Pancreas (tissue), 10 donors: Measurements from ENCODE around the gene CHN1. TPM values are rescaled to one million over a fixed set of nuclear protein-coding genes. Genes with fewer than 3 reads are reported as not detected.

Source experiments
- ATAC-seq, 4 donors: fragments of 200-7000 bp; cut with Tn5 transposase; one replicate each; pipeline versions ENCODE4 v1.8.0 to v1.9.1; 2020; ENCODE audit warnings: mild to moderate bottlenecking in 4 of 4, moderate library complexity in 4 of 4
- DNase-seq, 6 donors: peaks; one replicate each; pipeline ENCODE4 v3.0.0-alpha.2; 2020
- FAIRE-seq: peaks from 2 replicates; lab custom pipeline; 2012; peaks lifted over from hg19 to GRCh38; lab: Jason Lieb, UNC
- H3K27ac ChIP-seq, 4 donors: fragments of 200-600 bp; sonication (generic); 1 replicate in 3 of 4; 2 replicates in 1 of 4; pipeline versions ENCODE4 v1.5.0 to v1.8.0; 2020
- H3K27me3 ChIP-seq, 4 donors: fragments of 200-600 bp; one replicate each; pipeline ENCODE4 v1.8.0; 2021
- H3K36me3 ChIP-seq, 3 donors: fragments of 200-600 bp; sonication (generic) in 1 of 3; one replicate each; pipeline versions ENCODE4 v1.5.0 to v1.8.0; 2020 to 2021
- H3K4me1 ChIP-seq, 3 donors: fragments of 200-600 bp; one replicate each; pipeline ENCODE4 v1.8.0; 2021
- H3K4me3 ChIP-seq, 4 donors: fragments of 200-600 bp; sonication (generic) in 2 of 4; one replicate each; pipeline versions ENCODE4 v1.5.0 to v1.8.0; 2020 to 2021
- H3K9me3 ChIP-seq, 4 donors: fragments of 200-600 bp; one replicate each; pipeline ENCODE4 v1.8.0; 2021
- WGBS, 2 donors: extraction: QIAGEN DNeasy Blood & Tissue Kit; methylation state at CpG; one replicate each; pipeline ENCODE4 v1.1.7; 2013; 5-methylcytosine and 5-hydroxymethylcytosine counted together
- intact Hi-C, 3 donors: fragments of 100-400 bp; cut with DNase I; formaldehyde crosslinking; loops; one replicate each; pipeline versions ENCODE4 v1.11.1 to v1.14.2; 2022
- polyA plus RNA-seq, 2 donors: library from polyadenylated mRNA; stranded (reverse); fragments of 200-250 nt; gene quantifications; one replicate each; pipeline ENCODE4 v1.2.3, GENCODE V29; 2013
- total RNA-seq, 6 donors: library from RNA; stranded (reverse); fragmentation: NEBNext Ultra II Directional in 4 of 6; extraction: Animal tissue kit (Norgen Biotek cat#: 25700) in 4 of 6; gene quantifications; one replicate each; pipeline versions ENCODE4 v1.2.1 to v1.2.4, GENCODE V29; 2021 to 2023
- TF ChIP-seq, protein P1 (sequence below), 4 donors: fragments of 200-600 bp; sonication (generic) in 3 of 4; IDR thresholded peaks; one replicate each; pipeline versions ENCODE4 v1.5.0 to v1.8.0; 2021; ENCODE audit warnings: antibody characterized with exemption in 4 of 4
- donor health status: healthy with polysubstance abuse.
- donor health status: DM: no; HTN: no; CAD: no; lungs with moderate emphysema.
- donor health status: DM: no; HTN: no; CAD: no.
- donor health status: control.
- donor health status: control.
- donor health status: Bipolar disorder and iron deficiency.
- donor health status: DM: yes; HTN: yes; CAD: no.
- donor health status: DM: no; HTN: no; CAD: no.
- donor health status: DM: no; HTN: no; CAD: no.
- donor health status: DM: yes; HTN: yes; CAD: no.

Gene CHN1
- total and polyA plus RNA-seq, 8 donors: 1.3 to 15.4 (median 3.7) TPM

DNA sequence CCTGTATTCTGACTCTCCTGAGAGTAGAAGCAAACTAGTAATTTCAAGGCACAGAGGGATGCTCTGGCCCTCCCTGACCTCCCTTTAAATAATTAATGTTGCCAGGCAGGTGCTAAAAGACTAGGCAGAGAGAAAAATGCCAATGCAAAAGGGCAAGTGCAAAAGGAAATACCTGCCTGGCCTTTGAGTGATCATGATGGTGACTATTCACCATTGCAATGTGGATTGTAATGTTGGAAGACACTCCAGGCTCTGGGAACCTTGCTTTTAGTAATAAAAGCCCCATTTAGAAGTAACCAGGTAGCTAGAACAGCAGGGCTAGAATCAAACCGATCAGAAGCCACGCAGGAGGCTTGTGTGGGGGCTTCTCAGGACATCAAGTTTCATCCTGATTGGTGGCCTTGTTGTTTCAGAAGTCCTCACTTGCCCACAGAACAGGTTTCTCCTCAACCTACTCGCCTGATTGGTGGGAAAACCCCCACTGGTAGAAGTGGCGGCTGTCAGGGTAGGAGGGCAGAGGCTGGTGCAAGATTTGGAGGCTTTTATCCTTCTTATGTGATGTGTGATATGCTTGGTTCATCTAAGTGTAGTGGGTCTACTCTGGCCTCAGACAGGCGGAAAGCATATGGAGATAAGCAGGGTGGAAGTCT is 224.9 kb downstream of the CHN1 start:
- 82 to 93% methylated on average over 5 of the region's 5 CpGs for WGBS, 2 donors
- H3K27ac ChIP-seq: no peak overlapping the region
- H3K4me1 ChIP-seq: no peaks in the 10 kb centered on the region
- TF ChIP-seq, protein P1, sequence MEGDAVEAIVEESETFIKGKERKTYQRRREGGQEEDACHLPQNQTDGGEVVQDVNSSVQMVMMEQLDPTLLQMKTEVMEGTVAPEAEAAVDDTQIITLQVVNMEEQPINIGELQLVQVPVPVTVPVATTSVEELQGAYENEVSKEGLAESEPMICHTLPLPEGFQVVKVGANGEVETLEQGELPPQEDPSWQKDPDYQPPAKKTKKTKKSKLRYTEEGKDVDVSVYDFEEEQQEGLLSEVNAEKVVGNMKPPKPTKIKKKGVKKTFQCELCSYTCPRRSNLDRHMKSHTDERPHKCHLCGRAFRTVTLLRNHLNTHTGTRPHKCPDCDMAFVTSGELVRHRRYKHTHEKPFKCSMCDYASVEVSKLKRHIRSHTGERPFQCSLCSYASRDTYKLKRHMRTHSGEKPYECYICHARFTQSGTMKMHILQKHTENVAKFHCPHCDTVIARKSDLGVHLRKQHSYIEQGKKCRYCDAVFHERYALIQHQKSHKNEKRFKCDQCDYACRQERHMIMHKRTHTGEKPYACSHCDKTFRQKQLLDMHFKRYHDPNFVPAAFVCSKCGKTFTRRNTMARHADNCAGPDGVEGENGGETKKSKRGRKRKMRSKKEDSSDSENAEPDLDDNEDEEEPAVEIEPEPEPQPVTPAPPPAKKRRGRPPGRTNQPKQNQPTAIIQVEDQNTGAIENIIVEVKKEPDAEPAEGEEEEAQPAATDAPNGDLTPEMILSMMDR (IDR thresholded peaks at IDR 0.05): no peak
- H3K27me3 ChIP-seq: no peaks in the 10 kb centered on the region
- DNase-seq (no peak), ATAC-seq (no peak), FAIRE-seq (no peak)
- H3K9me3 ChIP-seq: no peaks in the 10 kb centered on the region
- intact Hi-C loops: no loop called here
- no peaks in the 10 kb centered on the region for H3K36me3 ChIP-seq
- H3K4me3 ChIP-seq: no peak overlapping the region

DNA sequence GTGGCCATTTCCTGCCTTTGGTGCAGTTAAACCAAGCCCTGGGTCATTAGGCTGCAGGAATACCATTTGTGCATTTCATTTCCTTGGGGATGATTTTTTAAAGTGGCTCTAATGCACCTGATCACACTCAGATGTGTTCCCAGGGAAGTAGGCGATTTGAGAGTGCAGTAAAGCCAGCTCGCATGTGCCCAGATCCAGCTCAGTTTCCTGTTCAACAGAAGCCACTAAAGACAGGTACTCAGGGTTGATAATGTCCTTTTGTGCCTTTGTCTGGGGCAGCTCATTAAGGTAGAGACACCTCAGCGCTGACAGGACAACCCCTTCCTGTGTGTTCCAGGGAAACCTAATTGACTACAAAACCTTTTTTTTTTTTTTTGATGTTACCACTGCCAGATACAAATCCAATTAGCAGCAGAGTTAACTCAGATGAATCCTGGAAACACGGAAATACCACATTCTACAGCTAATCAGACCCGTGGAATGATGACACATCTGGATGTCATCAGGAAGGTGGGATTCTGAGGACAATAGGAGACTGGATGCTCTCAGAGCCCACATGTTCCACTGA is 225.7 kb downstream of the CHN1 start:
- Histone ChIP-seq H3K27ac (no peak overlapping the region), H3K27me3 (no peaks in the 10 kb centered on the region), H3K9me3 (no peaks in the 10 kb centered on the region), H3K4me3 (no peak overlapping the region), H3K36me3 (no peaks in the 10 kb centered on the region), H3K4me1 (no peaks in the 10 kb centered on the region)
- DNase-seq: no peak
- 64 to 71% methylated on average over 5 of the region's 5 CpGs for WGBS, 2 donors
- no peak for FAIRE-seq
- peak in 2 of 4 donors; percentile 56 to 62 for ATAC-seq
- TF ChIP-seq, protein P1 (IDR thresholded peaks at IDR 0.05): no peak
- intact Hi-C loops: loop anchor here in 1 of 3 donors (5.0 kb wide), 1 partner anchor 203 kb away; no protein-coding TSS in a partner anchor

DNA sequence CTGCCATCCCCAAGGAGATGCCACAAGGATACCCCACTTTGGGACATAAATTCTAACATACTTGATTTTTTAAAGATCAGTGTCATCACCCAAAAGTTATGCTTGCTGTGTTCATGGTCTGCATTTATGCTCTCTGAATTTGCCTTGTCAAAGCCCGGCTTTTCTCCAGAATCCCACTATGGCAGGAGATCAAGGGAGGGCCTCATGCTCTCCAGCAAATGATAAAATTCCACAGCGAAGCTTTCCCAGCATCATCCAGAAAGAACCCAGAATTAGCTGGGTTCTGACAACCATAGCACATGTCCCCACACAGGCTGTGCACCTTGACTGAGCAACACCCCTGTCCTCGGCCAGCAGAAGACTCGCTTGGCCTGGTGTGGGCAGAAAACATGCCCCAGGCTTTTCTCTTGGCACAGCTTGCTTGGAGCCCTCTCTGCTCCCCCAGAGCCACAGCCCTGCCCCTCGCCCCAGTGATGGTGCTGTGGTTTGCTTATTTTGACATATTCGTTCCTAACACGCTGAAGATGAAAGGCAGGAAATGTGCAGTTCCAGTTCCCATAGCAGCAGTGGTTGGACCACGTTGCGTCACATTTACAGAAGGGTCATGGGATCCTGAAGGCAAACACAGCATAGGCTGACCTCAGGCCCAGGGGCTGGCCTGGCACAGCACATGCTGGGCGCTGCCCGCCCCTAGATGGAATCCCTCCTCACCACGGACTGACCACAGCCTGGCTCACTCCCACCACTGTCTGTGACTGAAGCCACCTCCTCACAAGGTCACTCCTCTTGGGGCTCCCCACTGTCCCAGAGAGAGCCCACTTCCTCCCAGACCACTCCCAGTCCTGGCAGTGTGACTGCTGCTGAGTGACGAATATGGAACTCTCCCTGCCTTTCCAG is 226.8 kb downstream of the CHN1 start:
- Histone ChIP-seq H3K27ac (peak overlapping the region in 1 of 4 donors; percentile 41), H3K27me3 (no peaks in the 10 kb centered on the region), H3K4me3 (no peak overlapping the region), H3K4me1 (no peaks in the 10 kb centered on the region), H3K9me3 (no peaks in the 10 kb centered on the region), H3K36me3 (no peaks in the 10 kb centered on the region)
- WGBS, 2 donors: 71 to 73% methylated on average over 13 of the region's 13 CpGs
- FAIRE-seq: no peak
- ATAC-seq: peak in 3 of 4 donors; percentile 70 to 83 (median 78)
- DNase-seq: peak in 2 of 6 donors; percentile 3 to 26
- TF ChIP-seq, protein P1 (IDR thresholded peaks at IDR 0.05): no peak
- intact Hi-C loops: loop anchor here in 1 of 3 donors (5.0 kb wide), 1 partner anchor 204 kb away; no protein-coding TSS in a partner anchor

DNA sequence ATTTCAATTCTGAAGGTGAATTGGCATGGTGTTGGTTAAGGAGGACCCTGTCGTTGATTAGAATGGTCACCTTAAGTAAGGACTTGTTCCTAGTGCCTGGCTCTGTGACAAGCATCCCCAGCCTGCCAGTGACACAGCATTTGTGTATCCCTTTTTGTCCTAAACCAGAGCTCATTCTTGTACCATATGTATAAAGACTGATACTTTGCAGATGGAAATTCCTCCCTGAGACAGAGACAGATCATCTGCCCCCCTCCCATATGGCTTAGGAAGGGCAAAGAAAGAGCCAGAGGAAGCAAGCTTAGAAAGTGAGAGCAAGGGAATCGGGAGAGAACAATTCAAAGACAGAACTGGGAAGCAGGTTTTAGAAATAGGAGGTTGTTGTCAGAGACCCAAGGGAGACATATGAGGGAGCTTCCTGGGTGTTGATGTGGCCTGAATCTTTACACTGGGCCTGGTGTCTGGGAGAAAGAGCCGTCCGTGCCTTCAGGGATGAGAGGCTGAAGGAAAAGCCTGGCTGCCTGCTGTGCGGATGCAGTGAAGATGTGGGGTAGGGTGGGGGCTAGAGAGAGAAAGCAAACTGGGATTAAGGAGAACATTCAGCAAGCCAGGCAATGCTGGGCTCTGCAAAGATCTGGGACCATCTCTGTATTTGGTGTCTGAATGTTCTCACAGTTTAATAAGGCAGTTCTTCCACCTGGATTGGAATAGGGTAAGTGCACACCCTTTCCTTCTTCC is 227.7 kb downstream of the CHN1 start:
- Histone ChIP-seq H3K4me1 (no peaks in the 10 kb centered on the region), H3K9me3 (no peaks in the 10 kb centered on the region), H3K4me3 (no peak overlapping the region), H3K27me3 (no peaks in the 10 kb centered on the region), H3K27ac (no peak overlapping the region), H3K36me3 (no peaks in the 10 kb centered on the region)
- intact Hi-C loops: loop anchor here in 1 of 3 donors (5.0 kb wide), 1 partner anchor 205 kb away; no protein-coding TSS in a partner anchor
- no peak for FAIRE-seq
- ATAC-seq: no peak
- TF ChIP-seq, protein P1 (IDR thresholded peaks at IDR 0.05): no peak
- DNase-seq: no peak
- WGBS, 2 donors: 69 to 85% methylated on average over 5 of the region's 5 CpGs
